Fibroblast of mammary gland (primary cell): ENCODE measurements around the gene NCK2.

Experiments
- DNase-seq: peaks from one replicate; pipeline ENCODE4 v3.0.0-alpha.2; 2010; ENCODE audit warnings: low read depth
- H3K4me3 ChIP-seq: 2 replicates; pipeline ENCODE4 v1.5.1; 2011; ENCODE audit warnings: low read depth, mild to moderate bottlenecking, low read length, moderate library complexity; ENCODE audit not compliant: control insufficient read depth
- TF ChIP-seq, protein P1 (sequence below): conservative IDR thresholded peaks from 2 replicates; pipeline ENCODE4 v1.5.1; 2011; ENCODE audit warnings: low read depth, low read length, inconsistent platforms; ENCODE audit not compliant: control insufficient read depth, insufficient read depth

NCK2 gene

GRCh38 chr2:105723431-105723830 lies 21.3 kb upstream of the NCK2 start:
- DNase-seq, result no peak
- TF ChIP-seq, protein P1, sequence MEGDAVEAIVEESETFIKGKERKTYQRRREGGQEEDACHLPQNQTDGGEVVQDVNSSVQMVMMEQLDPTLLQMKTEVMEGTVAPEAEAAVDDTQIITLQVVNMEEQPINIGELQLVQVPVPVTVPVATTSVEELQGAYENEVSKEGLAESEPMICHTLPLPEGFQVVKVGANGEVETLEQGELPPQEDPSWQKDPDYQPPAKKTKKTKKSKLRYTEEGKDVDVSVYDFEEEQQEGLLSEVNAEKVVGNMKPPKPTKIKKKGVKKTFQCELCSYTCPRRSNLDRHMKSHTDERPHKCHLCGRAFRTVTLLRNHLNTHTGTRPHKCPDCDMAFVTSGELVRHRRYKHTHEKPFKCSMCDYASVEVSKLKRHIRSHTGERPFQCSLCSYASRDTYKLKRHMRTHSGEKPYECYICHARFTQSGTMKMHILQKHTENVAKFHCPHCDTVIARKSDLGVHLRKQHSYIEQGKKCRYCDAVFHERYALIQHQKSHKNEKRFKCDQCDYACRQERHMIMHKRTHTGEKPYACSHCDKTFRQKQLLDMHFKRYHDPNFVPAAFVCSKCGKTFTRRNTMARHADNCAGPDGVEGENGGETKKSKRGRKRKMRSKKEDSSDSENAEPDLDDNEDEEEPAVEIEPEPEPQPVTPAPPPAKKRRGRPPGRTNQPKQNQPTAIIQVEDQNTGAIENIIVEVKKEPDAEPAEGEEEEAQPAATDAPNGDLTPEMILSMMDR, result no peak
- no peak overlapping the region for H3K4me3 ChIP-seq

DNA sequence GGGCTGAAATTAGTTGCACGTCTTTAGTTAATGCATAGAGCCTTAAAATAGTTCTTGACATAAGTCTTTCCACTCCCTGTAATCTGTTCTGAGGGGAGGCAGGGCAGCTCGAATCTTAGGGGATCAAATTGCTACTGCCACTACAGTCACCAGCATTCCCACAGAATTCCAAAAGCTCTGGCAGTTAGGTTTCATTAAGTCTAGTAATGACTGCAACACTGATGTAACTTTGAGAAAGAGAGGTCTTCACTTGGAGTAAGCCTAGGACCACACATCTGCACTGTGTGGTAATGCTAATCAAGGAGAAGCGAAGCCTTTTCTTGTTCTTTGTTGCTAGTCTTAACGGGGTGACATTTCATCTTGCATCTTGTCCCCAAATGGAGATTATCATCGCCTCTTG lies 19.3 kb upstream of the NCK2 start:
- TF ChIP-seq, protein P1, result no peak

DNA sequence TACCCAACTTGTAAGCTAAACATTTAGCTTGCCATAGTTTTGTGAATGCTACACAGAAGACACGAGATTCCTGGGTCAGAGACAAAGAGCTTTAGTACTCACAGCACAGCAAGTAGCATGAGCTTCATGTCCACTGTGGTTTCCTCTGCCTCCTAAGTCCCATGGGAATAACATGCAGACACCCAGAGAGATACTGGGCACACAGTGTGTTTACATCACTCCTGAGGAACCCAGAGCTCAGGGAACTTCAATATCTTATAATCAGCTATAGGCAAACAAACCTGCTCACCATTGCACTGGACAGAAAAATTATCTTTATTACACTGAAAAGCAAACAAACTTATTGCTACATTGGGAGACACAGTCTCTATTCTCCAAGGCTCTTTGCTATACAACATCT lies 14.5 kb upstream of the NCK2 start:
- H3K4me3 ChIP-seq, result no peak overlapping the region
- TF ChIP-seq, protein P1, result no peak
- no peak for DNase-seq

More for the DNA sequence above, 19.3 kb upstream of the NCK2 start:
- no peak overlapping the region for H3K4me3 ChIP-seq
- DNase-seq, result no peak

GRCh38 chr2:105731511-105731910 lies 13.2 kb upstream of the NCK2 start:
- TF ChIP-seq, protein P1, result no peak
- DNase-seq, result no peak
- H3K4me3 ChIP-seq, result no peak overlapping the region

DNA sequence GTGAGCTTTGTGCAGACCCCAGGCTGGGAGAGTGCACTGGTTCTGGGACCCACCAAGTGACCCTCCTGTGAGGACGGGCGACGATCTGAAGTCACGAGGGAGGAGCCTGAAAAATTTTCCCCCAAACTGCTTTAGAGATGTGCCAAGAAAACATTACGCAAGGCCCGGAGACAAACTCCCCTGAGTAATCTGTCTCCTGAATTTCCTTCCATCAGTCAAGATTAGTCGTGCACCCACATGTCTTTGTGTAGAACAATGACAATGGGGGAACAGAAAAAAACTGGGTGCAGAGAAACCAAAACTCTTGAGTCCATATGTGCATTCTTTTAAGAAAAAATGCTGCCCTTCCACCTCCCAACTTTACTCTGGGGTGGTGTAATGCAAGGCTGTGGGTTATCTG lies 12.6 kb upstream of the NCK2 start:
- H3K4me3 ChIP-seq, result no peak overlapping the region
- TF ChIP-seq, protein P1, result no peak
- DNase-seq, result peak; percentile 40

DNA sequence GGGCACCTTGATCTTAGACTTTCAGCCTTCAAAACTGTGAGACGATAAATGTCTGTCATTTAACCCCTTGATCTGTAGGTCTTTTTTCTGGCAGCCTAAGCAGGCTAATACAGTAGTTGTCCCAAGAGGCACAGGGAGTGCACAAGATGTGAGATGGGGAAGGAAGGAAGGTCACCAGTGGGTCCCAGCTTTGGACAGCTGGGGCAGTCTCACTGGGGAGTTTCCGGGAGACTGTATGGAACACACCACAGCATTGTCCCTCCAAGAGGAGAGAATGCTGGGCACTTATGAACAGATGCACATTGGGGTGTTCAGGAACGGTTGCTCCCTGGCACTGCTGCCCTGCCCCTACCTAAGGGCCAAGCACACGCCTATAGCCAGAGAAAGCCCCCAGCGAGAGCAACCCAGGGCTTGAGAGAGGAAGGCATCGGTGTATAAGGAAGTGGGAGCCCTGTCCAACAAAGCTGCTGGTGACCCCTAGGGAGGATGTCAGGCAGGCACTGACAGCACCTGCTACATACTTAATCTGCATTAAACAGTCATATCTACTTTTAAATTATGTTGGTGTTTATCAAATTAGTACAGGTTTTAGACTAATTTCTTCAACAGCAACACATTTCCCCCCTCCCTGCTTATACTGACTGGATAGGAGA lies 11.6 kb upstream of the NCK2 start:
- TF ChIP-seq, protein P1, result no peak
- no peak overlapping the region for H3K4me3 ChIP-seq
- no peak for DNase-seq

DNA sequence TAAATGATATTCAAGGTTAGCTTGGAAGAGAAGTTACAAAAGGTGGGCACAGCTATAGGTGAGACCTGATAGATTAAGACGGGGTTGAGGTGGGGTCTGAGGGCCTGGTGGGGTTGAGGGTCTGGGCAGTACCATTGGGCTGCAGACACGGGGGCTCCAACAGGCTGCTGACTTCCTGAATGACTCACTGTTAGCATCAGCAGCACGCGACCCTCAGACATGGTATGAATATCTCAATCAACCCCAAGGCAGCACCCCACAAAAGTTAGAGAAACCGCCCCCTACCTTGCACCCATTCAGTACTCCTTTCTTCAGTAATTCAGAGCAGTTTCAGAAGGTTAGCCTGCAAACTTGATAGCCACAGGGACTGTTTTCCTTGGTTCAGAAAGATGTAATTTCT lies 10.8 kb upstream of the NCK2 start:
- no peak for DNase-seq
- no peak overlapping the region for H3K4me3 ChIP-seq

More for the DNA sequence above, 10.8 kb upstream of the NCK2 start:
- TF ChIP-seq, protein P1, result no peak
